Aorta (tissue), 5 donors: ENCODE measurements around the gene ST7. TPM values are rescaled to one million over a fixed set of nuclear protein-coding genes. Genes with fewer than 3 reads are reported as not detected.

ENCODE experiments used
- ATAC-seq: fragments of 200-7000 bp; cut with Tn5 transposase; one replicate; pipeline ENCODE4 v1.9.1; 2022; ENCODE audit warnings: moderate library complexity; ENCODE audit not compliant: low FRiP score
- DNase-seq, 2 donors: peaks; one replicate each; pipeline ENCODE4 v3.0.0-alpha.2; 2020
- H3K27ac ChIP-seq, 2 donors: one replicate each; pipeline ENCODE4 v1.5.1; 2013; ENCODE audit warnings: low read length in 2 of 2, mild to moderate bottlenecking in 2 of 2, moderate library complexity in 2 of 2, control low read depth in 1 of 2, inconsistent platforms in 1 of 2, low read depth in 1 of 2
- H3K27me3 ChIP-seq, 2 donors: one replicate each; pipeline ENCODE4 v1.6.1; 2013; ENCODE audit warnings: control low read depth in 1 of 2, low read length in 1 of 2, mild to moderate bottlenecking in 1 of 2, moderate library complexity in 1 of 2; ENCODE audit not compliant: insufficient read depth in 2 of 2, control insufficient read depth in 1 of 2
- H3K36me3 ChIP-seq, 2 donors: one replicate each; pipeline ENCODE4 v1.6.1; 2013; ENCODE audit warnings: control low read depth in 1 of 2, low read length in 1 of 2, mild to moderate bottlenecking in 1 of 2; ENCODE audit not compliant: insufficient read depth in 2 of 2, control insufficient read depth in 1 of 2
- H3K4me1 ChIP-seq, 2 donors: one replicate each; pipeline ENCODE4 v1.6.1; 2013; ENCODE audit warnings: low read length in 2 of 2, control low read depth in 1 of 2, mild to moderate bottlenecking in 1 of 2, moderate library complexity in 1 of 2; ENCODE audit not compliant: insufficient read depth in 2 of 2, control insufficient read depth in 1 of 2
- H3K4me3 ChIP-seq, 2 donors: one replicate each; pipeline ENCODE4 v1.5.1; 2013; ENCODE audit warnings: low read length in 2 of 2, control low read depth in 1 of 2, mild to moderate bottlenecking in 1 of 2
- H3K9me3 ChIP-seq: one replicate; pipeline ENCODE4 v1.6.1; 2013; ENCODE audit warnings: mild to moderate bottlenecking, low read length; ENCODE audit not compliant: control insufficient read depth
- WGBS, 2 donors: extraction: QIAGEN DNeasy Blood & Tissue Kit; methylation state at CpG; one replicate each; pipeline ENCODE4 v1.1.7; 2013; 5-methylcytosine and 5-hydroxymethylcytosine counted together
- intact Hi-C, 2 donors: fragments of 100-400 bp; cut with DNase I; formaldehyde crosslinking; loops; one replicate each; pipeline versions ENCODE4 v1.14.2 to v1.15.0; 2022
- polyA plus RNA-seq, 2 donors: library from polyadenylated mRNA; stranded (reverse); fragments of 200-250 nt; gene quantifications; one replicate each; pipeline ENCODE4 v1.2.3, GENCODE V29; 2013
- total RNA-seq, 2 donors: library from RNA; stranded (reverse); fragmentation: NEBNext Ultra II Directional; extraction: Animal tissue kit (Norgen Biotek cat#: 25700); gene quantifications; one replicate each; pipeline ENCODE4 v1.2.1, GENCODE V29; 2021
- donor health status: healthy with polysubstance abuse.
- donor health status: Bipolar disorder and iron deficiency.
- donor health status: DM: no; HTN: no; CAD: no.
- donor health status: DM: no; HTN: no; CAD: no.
- donor health status: DM: yes; HTN: yes; CAD: no.

ST7 gene
- total and polyA plus RNA-seq, 4 donors: 24.2 to 35.3 (median 31.9) TPM

GRCh38 chr7:117087639-117088396, 134.5 kb downstream of the ST7 start:
- ATAC-seq: no peak
- Histone ChIP-seq H3K4me3 (no peak overlapping the region), H3K36me3 (no peaks in the 10 kb centered on the region), H3K4me1 (peaks cover 4 to 8% of the 10 kb centered on the region in 2 donors), H3K27me3 (no peaks in the 10 kb centered on the region), H3K27ac (no peak overlapping the region), H3K9me3 (no peaks in the 10 kb centered on the region)
- WGBS, 2 donors: 89 to 92% methylated on average over 4 of the region's 4 CpGs
- intact Hi-C loops: no loop called here
- DNase-seq: no peak

- Histone ChIP-seq H3K9me3 (no peaks in the 10 kb centered on the region), H3K4me1 (peaks cover 4 to 6% of the 10 kb centered on the region in 2 donors), H3K36me3 (no peaks in the 10 kb centered on the region), H3K4me3 (no peak overlapping the region), H3K27me3 (no peaks in the 10 kb centered on the region), H3K27ac (no peak overlapping the region)
- DNase-seq (no peak), ATAC-seq (no peak)
- intact Hi-C loops: no loop called here
- 91 to 92% methylated on average over 2 of the region's 2 CpGs for WGBS, 2 donors
These were observed 135.4 kb downstream of the ST7 start for GRCh38 chr7:117088623-117089194.

GRCh38 chr7:117090791-117091190, 137.5 kb downstream of the ST7 start:
- Histone ChIP-seq H3K9me3 (no peaks in the 10 kb centered on the region), H3K4me3 (no peak overlapping the region), H3K27me3 (no peaks in the 10 kb centered on the region), H3K27ac (no peak overlapping the region), H3K4me1 (peaks cover 3 to 4% of the 10 kb centered on the region in 2 donors), H3K36me3 (no peaks in the 10 kb centered on the region)
- intact Hi-C loops: no loop called here
- DNase-seq: no peak
- ATAC-seq: no peak
- 68 to 70% methylated on average over 5 of the region's 5 CpGs for WGBS, 2 donors

GRCh38 chr7:117091721-117092120, 138.4 kb downstream of the ST7 start:
- ATAC-seq (no peak), DNase-seq (no peak)
- Histone ChIP-seq H3K9me3 (no peaks in the 10 kb centered on the region), H3K36me3 (no peaks in the 10 kb centered on the region), H3K4me1 (peaks cover 3 to 4% of the 10 kb centered on the region in 2 donors), H3K4me3 (no peak overlapping the region), H3K27ac (no peak overlapping the region), H3K27me3 (no peaks in the 10 kb centered on the region)
- intact Hi-C loops: no loop called here
- WGBS, 2 donors: 80 to 93% methylated on average over 3 of the region's 3 CpGs

- Histone ChIP-seq H3K27me3 (no peaks in the 10 kb centered on the region), H3K9me3 (no peaks in the 10 kb centered on the region), H3K36me3 (no peaks in the 10 kb centered on the region), H3K4me3 (no peak overlapping the region), H3K4me1 (peaks cover 3 to 4% of the 10 kb centered on the region in 2 donors), H3K27ac (no peak overlapping the region)
- intact Hi-C loops: no loop called here
- no peak for ATAC-seq
- DNase-seq: no peak
- WGBS, 2 donors: 91 to 93% methylated on average over 3 of the region's 3 CpGs
These were observed 139.5 kb downstream of the ST7 start for GRCh38 chr7:117092785-117093184.

GRCh38 chr7:117094457-117094856, 141.2 kb downstream of the ST7 start:
- ATAC-seq: no peak
- WGBS, 2 donors: 90 to 96% methylated on average over 3 of the region's 3 CpGs

GRCh38 chr7:117095055-117095454, 141.8 kb downstream of the ST7 start:
- Histone ChIP-seq H3K27me3 (no peaks in the 10 kb centered on the region), H3K36me3 (no peaks in the 10 kb centered on the region), H3K4me3 (no peak overlapping the region), H3K9me3 (no peaks in the 10 kb centered on the region), H3K27ac (no peak overlapping the region), H3K4me1 (peaks cover 4 to 7% of the 10 kb centered on the region in 2 donors)
- ATAC-seq (no peak), DNase-seq (no peak)
- 91 to 92% methylated on average over 5 of the region's 5 CpGs for WGBS, 2 donors
- intact Hi-C loops: no loop called here

More at GRCh38 chr7:117094457-117094856, 141.2 kb downstream of the ST7 start:
- DNase-seq: no peak
- Histone ChIP-seq H3K9me3 (no peaks in the 10 kb centered on the region), H3K27me3 (no peaks in the 10 kb centered on the region), H3K27ac (no peak overlapping the region), H3K4me3 (no peak overlapping the region), H3K4me1 (peaks cover 4 to 7% of the 10 kb centered on the region in 2 donors), H3K36me3 (no peaks in the 10 kb centered on the region)
- intact Hi-C loops: no loop called here

GRCh38 chr7:117096330-117096729, 143.0 kb downstream of the ST7 start:
- no peak for ATAC-seq
- no peak for DNase-seq
- intact Hi-C loops: no loop called here
- Histone ChIP-seq H3K9me3 (no peaks in the 10 kb centered on the region), H3K27ac (no peak overlapping the region), H3K4me3 (no peak overlapping the region), H3K27me3 (no peaks in the 10 kb centered on the region), H3K36me3 (no peaks in the 10 kb centered on the region), H3K4me1 (peaks cover 4% of the 10 kb centered on the region in 2 donors)
- 61 to 62% methylated on average over 4 of the region's 4 CpGs for WGBS, 2 donors

- no peak overlapping the region for H3K4me3 ChIP-seq
- no peak overlapping the region for H3K27ac ChIP-seq
- no peaks in the 10 kb centered on the region for H3K36me3 ChIP-seq
- peaks cover 4% of the 10 kb centered on the region in 2 donors for H3K4me1 ChIP-seq
- H3K27me3 ChIP-seq: no peaks in the 10 kb centered on the region
- intact Hi-C loops: no loop called here
- ATAC-seq (no peak), DNase-seq (no peak)
- H3K9me3 ChIP-seq: no peaks in the 10 kb centered on the region
These were observed 143.6 kb downstream of the ST7 start for GRCh38 chr7:117096942-117097341.
